GM12874 (cell line): Measurements from ENCODE around the gene CYB5R4.

Experiments
- TF ChIP-seq, protein P1 (sequence below): IDR thresholded peaks from 2 replicates; pipeline ENCODE4 v1.5.1; 2011; ENCODE audit warnings: low read depth, mild to moderate bottlenecking, control low read depth, low read length, moderate library complexity; ENCODE audit not compliant: insufficient read depth

The CYB5R4 gene, protein sequence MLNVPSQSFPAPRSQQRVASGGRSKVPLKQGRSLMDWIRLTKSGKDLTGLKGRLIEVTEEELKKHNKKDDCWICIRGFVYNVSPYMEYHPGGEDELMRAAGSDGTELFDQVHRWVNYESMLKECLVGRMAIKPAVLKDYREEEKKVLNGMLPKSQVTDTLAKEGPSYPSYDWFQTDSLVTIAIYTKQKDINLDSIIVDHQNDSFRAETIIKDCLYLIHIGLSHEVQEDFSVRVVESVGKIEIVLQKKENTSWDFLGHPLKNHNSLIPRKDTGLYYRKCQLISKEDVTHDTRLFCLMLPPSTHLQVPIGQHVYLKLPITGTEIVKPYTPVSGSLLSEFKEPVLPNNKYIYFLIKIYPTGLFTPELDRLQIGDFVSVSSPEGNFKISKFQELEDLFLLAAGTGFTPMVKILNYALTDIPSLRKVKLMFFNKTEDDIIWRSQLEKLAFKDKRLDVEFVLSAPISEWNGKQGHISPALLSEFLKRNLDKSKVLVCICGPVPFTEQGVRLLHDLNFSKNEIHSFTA

DNA sequence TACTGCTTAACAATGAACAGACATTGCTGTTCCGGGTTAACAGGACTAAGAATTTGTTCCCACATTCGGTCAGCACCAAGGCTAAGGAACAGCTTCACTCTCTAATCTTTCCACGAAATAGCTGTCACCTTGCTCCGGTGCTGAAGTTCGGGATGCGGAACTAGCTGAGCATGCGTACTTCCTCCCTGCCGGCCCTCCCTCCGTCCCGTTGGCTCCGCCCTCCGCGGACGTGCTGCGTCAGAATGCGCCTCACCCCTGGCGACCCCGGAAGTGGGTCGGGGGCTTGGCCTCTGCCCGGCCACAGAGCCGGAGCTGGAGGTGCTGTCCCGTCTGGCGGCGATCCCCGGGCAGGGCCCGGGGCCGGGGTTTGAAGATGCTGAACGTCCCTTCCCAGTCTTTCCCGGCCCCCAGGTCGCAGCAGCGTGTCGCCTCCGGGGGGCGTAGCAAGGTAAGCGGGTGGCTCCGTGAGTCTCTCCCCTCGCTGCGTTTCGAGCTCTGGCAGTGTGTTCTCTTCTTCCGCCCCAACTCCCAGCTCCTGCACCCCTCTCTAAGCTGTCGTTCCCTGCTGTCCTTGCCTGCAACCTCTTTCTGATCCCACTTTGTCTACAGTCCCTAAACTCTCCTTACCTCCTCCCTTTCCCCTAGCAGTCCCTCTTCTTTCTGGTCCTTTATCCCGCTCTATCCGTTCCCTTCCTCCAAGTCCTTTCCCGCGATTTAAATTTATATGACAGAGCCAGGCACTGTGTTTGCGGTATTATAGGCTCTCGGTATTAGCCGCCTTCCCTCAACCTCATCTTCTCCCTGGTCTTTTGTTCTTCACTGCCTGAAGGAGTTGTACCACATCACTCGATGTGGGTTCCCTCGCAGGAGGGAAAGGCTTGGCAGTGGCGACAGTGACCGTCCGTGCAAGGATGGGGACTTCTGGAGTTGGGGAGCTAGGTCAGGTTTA lies at the start of gene CYB5R4:
Gene CYB5R4 (plus strand): TSS at position 280 of the 949 bp plus-strand sequence. CDS start 94 bp downstream, at position 374.
- TF ChIP-seq, protein P1, sequence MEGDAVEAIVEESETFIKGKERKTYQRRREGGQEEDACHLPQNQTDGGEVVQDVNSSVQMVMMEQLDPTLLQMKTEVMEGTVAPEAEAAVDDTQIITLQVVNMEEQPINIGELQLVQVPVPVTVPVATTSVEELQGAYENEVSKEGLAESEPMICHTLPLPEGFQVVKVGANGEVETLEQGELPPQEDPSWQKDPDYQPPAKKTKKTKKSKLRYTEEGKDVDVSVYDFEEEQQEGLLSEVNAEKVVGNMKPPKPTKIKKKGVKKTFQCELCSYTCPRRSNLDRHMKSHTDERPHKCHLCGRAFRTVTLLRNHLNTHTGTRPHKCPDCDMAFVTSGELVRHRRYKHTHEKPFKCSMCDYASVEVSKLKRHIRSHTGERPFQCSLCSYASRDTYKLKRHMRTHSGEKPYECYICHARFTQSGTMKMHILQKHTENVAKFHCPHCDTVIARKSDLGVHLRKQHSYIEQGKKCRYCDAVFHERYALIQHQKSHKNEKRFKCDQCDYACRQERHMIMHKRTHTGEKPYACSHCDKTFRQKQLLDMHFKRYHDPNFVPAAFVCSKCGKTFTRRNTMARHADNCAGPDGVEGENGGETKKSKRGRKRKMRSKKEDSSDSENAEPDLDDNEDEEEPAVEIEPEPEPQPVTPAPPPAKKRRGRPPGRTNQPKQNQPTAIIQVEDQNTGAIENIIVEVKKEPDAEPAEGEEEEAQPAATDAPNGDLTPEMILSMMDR = peak; percentile 54

DNA sequence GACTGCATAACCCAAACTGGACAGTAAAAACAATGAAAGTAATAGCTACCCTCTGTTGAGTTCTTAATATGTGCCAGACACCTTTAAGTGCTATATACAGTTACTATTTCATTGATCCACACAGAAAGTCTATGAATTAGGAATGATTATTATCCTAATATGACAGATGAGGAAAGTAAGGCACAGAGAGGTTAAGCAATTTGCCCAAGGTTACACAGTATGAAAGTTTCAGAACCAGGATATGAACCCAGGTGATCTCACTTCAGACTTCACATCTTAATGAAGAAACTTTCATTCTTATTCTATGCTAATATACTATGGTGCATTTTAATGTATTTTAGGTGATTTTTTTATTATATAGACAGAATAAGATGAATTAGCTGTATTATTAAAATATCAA lies 46.9 kb upstream of the CYB5R4 start:
- TF ChIP-seq, protein P1 = no peak

DNA sequence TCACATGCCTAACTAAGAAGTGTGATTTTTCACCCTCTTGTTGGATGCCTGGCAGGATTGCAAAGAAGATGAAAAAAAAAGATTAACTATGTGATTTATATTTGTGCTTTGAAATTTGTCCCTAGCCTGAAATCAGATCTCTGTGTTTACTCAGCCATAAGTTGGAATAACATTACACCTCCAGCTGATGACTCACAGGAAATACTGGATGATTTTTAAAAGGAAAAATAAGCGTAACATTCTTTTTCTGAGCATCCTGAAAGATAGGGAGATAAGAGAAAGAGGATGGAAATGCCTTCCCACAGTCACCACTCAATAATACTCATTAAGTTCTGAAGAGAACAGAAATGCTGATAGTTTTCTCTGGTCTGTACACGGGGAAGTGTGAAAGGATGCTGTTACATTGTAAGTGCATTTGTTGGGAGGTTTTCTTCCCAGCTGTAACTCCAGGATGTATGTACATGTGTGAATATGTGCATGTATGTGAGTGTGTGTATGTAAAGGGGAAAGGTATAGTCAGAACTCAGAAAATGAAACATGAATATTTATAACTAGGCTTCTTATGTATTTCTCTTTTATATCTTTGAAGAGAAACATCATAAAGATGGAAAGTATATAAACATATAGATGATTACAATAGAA lies 43.7 kb upstream of the CYB5R4 start:
- TF ChIP-seq, protein P1 = no peak

DNA sequence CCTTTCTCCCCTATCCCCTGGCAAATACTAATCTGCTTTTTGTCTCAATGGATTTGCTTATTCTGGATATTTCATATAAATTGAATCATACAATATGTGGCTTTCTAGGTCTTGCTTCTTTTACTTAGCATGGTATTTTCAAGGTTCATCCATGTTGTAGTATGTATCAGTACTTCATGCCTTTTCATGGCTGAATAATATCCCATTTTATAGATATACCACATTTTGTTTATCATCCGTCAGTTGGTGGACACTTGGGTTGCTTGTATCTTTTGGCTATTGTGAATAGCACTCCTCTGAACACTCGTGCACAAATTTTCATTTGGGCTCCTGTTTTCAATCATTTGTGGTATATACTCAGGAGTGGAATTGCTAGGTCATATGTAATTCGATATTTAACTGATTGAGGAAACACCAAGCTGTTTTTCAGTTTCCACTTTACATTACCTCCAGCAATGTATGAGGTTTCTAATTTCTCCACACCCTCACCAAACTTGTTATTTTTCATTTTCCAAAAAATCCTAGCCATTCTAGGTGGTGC lies 36.8 kb upstream of the CYB5R4 start:
- TF ChIP-seq, protein P1 = no peak

DNA sequence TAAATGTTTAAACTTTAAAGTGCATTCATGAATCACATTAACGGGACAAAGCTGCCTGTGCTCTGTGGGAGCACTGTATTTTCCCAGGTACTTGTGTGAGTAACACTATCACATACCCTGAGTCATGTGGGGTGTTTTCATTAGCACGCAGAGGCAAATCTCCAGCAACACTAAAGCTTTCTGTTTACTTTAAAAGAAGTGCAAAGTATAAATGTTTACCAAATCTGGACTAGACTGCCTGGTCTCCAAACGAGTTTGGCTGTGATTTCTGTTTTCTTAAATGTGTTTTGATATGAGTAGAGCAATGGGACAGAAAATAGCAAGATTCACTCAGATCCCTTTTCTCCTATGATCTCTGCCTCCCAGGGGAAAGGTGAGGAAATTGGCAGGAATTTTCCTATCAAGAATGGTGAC lies 35.1 kb upstream of the CYB5R4 start:
- TF ChIP-seq, protein P1 = no peak

DNA sequence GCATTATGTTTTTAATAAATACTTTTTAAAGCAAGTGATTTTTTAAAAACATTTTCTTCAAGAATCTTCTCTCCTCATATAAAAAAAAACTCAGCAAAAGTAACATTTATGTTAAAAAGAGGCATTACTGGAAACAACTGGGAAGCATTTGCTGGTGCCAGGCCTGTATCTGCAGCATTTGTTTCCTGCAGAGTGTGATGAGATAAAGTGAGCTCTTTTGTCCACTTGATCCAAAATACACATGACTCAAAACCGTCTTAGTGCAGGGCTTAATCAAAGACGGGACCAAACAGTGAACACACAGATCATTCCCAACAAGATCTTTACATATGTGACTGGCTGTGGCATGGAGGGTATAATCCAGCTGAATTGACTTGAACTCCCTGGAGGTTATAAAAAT lies 34.7 kb upstream of the CYB5R4 start:
- TF ChIP-seq, protein P1 = no peak
